ENCODE measurements around the gene SH3RF3. TPM values are rescaled to one million over a fixed set of nuclear protein-coding genes. Genes with fewer than 3 reads are reported as not detected.

Gene SH3RF3
- total RNA-seq, 1 experiment from 2014 or later = not detected

DNA sequence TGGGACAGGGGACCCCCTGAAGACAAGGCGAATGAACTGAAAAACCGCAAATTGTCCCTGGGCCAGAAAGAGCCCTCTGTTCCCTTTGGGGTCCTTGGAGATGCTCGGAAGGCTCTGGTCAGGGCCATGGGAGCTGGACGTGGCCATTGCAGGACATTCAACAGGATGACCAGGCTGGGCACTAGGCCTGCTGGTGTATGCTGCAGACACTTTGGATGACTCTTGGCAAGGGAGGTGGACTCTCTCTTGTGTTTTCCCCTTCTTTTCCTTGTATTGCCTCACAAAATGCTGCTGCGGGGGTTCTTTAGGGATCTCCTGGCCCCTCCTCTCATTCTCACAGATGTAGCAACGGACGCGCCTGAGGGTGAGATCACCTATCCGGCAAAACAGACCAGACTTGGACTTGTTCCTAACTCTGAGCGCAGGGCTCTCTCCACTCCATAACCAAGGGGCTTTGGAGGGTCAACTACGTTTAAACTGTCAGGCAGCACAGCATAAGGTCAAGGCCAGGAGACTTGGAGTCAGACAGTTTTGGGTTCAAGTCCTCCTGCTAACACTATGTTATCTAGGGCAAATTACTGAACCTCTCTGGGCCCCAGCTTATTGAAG, 41.8 kb upstream of the SH3RF3 start:
- RAD21 ChIA-PET (ENCODE audit: low non-redundant PET in 1 of 2, low total read pairs in 2 of 2, uncharacterized antibody in 2 of 2, unreplicated experiment in 2 of 2) = no interaction called here
- Histone ChIP-seq H3K4me1 (ENCODE audit: control insufficient read depth in 1 of 2, insufficient read depth in 2 of 2, low read length in 2 of 2) (no peaks in the 10 kb centered on the region), H3K4me2 (ENCODE audit: low read length) (no peak overlapping the region), H2AFZ (ENCODE audit: low read depth, low read length, poor library complexity, severe bottlenecking) (no peak overlapping the region), H3K27me3 (ENCODE audit: insufficient read depth, low read length) (no peaks in the 10 kb centered on the region), H4K20me1 (ENCODE audit: insufficient read depth) (no peaks in the 10 kb centered on the region), H3K4me3 (replicated peaks in 1 of 2; ENCODE audit: low read depth in 1 of 2, low read length in 2 of 2) (no peak overlapping the region), H3K36me3 (ENCODE audit: control insufficient read depth in 1 of 2, insufficient read depth in 2 of 2, low read length in 2 of 2) (no peaks in the 10 kb centered on the region), H3K9me3 (ENCODE audit: control insufficient read depth in 1 of 2, insufficient read depth in 1 of 2, low read depth in 1 of 2, low read length in 2 of 2) (no peaks in the 10 kb centered on the region), H3K27ac (ENCODE audit: low read depth, low read length) (no peak overlapping the region), H3K9me2 (ENCODE audit: insufficient read depth) (no peaks in the 10 kb centered on the region), H3K79me2 (ENCODE audit: insufficient read depth, low read length) (no peaks in the 10 kb centered on the region), H3K9ac (ENCODE audit: low read length) (no peak overlapping the region)
- POLR2A ChIA-PET = no interaction called here
- ATAC-seq (no peak), DNase-seq (ENCODE audit: low read depth, low spot score) (no peak)
- BruUV-seq (replicated peaks) = no TSS peak
- intact Hi-C loops (cut with micrococcal nuclease) = no loop called here
- TF ChIP-seq SP1 (IDR thresholded peaks at IDR 0.05; ENCODE audit: low read depth) (no peak), ZNF274 (IDR thresholded peaks at IDR 0.05; ENCODE audit: low read depth, low read length) (no peak), EGR1 (IDR thresholded peaks at IDR 0.05; ENCODE audit: low read depth) (no peak), EZH2 (IDR thresholded peaks at IDR 0.05) (no peak), ZFX (IDR thresholded peaks at IDR 0.05) (no peak), FOSL1 (IDR thresholded peaks at IDR 0.05; ENCODE audit: low read depth) (no peak), ELF1 (IDR thresholded peaks at IDR 0.05; ENCODE audit: borderline replicate concordance, low read depth) (no peak), SRF (IDR thresholded peaks at IDR 0.05; ENCODE audit: low read depth) (no peak), YY1 (IDR thresholded peaks at IDR 0.05; ENCODE audit: extremely low read depth, insufficient replicate concordance, low read depth, low read length) (no peak), RAD21 (IDR thresholded peaks at IDR 0.05; ENCODE audit: low read depth) (no peak), POLR2A (IDR thresholded peaks at IDR 0.05; ENCODE audit: borderline replicate concordance, extremely low read depth, insufficient read depth, insufficient read length) (no peak), TCF7L2 (IDR thresholded peaks at IDR 0.05; ENCODE audit: borderline replicate concordance, extremely low read depth, insufficient read depth, insufficient read length) (no peak), POLR2AphosphoS5 (IDR thresholded peaks at IDR 0.05; ENCODE audit: low read depth, low read length) (no peak), CBX3 (IDR thresholded peaks at IDR 0.05; ENCODE audit: low read depth) (no peak), JUND (IDR thresholded peaks at IDR 0.05) (no peak)
- TF ChIP-seq, protein P1, sequence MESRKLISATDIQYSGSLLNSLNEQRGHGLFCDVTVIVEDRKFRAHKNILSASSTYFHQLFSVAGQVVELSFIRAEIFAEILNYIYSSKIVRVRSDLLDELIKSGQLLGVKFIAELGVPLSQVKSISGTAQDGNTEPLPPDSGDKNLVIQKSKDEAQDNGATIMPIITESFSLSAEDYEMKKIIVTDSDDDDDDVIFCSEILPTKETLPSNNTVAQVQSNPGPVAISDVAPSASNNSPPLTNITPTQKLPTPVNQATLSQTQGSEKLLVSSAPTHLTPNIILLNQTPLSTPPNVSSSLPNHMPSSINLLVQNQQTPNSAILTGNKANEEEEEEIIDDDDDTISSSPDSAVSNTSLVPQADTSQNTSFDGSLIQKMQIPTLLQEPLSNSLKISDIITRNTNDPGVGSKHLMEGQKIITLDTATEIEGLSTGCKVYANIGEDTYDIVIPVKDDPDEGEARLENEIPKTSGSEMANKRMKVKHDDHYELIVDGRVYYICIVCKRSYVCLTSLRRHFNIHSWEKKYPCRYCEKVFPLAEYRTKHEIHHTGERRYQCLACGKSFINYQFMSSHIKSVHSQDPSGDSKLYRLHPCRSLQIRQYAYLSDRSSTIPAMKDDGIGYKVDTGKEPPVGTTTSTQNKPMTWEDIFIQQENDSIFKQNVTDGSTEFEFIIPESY (IDR thresholded peaks at IDR 0.05; ENCODE audit: extremely low read depth, insufficient replicate concordance, low read length) = no peak
- TF ChIP-seq, protein P2, sequence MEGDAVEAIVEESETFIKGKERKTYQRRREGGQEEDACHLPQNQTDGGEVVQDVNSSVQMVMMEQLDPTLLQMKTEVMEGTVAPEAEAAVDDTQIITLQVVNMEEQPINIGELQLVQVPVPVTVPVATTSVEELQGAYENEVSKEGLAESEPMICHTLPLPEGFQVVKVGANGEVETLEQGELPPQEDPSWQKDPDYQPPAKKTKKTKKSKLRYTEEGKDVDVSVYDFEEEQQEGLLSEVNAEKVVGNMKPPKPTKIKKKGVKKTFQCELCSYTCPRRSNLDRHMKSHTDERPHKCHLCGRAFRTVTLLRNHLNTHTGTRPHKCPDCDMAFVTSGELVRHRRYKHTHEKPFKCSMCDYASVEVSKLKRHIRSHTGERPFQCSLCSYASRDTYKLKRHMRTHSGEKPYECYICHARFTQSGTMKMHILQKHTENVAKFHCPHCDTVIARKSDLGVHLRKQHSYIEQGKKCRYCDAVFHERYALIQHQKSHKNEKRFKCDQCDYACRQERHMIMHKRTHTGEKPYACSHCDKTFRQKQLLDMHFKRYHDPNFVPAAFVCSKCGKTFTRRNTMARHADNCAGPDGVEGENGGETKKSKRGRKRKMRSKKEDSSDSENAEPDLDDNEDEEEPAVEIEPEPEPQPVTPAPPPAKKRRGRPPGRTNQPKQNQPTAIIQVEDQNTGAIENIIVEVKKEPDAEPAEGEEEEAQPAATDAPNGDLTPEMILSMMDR (IDR thresholded peaks at IDR 0.05 in 2 of 3, conservative IDR thresholded peaks at IDR 0.05 in 1 of 3; ENCODE audit: borderline replicate concordance in 1 of 3, insufficient read depth in 1 of 3, low read depth in 2 of 3, low read length in 2 of 3) = no peak
- TF ChIP-seq, protein P3, sequence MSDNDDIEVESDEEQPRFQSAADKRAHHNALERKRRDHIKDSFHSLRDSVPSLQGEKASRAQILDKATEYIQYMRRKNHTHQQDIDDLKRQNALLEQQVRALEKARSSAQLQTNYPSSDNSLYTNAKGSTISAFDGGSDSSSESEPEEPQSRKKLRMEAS (IDR thresholded peaks at IDR 0.05) = no peak
- TF ChIP-seq, protein P4, sequence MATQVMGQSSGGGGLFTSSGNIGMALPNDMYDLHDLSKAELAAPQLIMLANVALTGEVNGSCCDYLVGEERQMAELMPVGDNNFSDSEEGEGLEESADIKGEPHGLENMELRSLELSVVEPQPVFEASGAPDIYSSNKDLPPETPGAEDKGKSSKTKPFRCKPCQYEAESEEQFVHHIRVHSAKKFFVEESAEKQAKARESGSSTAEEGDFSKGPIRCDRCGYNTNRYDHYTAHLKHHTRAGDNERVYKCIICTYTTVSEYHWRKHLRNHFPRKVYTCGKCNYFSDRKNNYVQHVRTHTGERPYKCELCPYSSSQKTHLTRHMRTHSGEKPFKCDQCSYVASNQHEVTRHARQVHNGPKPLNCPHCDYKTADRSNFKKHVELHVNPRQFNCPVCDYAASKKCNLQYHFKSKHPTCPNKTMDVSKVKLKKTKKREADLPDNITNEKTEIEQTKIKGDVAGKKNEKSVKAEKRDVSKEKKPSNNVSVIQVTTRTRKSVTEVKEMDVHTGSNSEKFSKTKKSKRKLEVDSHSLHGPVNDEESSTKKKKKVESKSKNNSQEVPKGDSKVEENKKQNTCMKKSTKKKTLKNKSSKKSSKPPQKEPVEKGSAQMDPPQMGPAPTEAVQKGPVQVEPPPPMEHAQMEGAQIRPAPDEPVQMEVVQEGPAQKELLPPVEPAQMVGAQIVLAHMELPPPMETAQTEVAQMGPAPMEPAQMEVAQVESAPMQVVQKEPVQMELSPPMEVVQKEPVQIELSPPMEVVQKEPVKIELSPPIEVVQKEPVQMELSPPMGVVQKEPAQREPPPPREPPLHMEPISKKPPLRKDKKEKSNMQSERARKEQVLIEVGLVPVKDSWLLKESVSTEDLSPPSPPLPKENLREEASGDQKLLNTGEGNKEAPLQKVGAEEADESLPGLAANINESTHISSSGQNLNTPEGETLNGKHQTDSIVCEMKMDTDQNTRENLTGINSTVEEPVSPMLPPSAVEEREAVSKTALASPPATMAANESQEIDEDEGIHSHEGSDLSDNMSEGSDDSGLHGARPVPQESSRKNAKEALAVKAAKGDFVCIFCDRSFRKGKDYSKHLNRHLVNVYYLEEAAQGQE (IDR thresholded peaks at IDR 0.05; ENCODE audit: low read depth) = no peak
- TF ChIP-seq, protein P5, sequence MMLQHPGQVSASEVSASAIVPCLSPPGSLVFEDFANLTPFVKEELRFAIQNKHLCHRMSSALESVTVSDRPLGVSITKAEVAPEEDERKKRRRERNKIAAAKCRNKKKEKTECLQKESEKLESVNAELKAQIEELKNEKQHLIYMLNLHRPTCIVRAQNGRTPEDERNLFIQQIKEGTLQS (IDR thresholded peaks at IDR 0.05) = no peak
- CTCF ChIA-PET = no interaction called here

Data from HCT116 (cell line).